K562 (cell line): ENCODE measurements around the gene HIF1A. TPM values are rescaled to one million over a fixed set of nuclear protein-coding genes. Genes with fewer than 3 reads are reported as not detected.

Source experiments
- ATAC-seq: fragments of 200-7000 bp; cut with Tn5 transposase; 3 replicates; pipeline ENCODE4 v1.9.1; 2020; ENCODE audit warnings: moderate library complexity
- BruUV-seq: library from RNA; stranded (reverse); fragments of 400-500 nt; replicated peaks from 2 replicates; lab custom pipeline; 2021; lab: Mats Ljungman, UMichigan
- CTCF ChIA-PET: fragments of 300-600 bp; formaldehyde crosslinking; extraction: SDS; loops from one replicate; lab custom pipeline; 2021; ENCODE audit warnings: low intra/inter-chr PET ratio; lab: Yijun Ruan, JAX
- POLR2A ChIA-PET: fragments of 300-600, 350-650 bp; sonication (Branson Sonifier 250); formaldehyde crosslinking; extraction: SDS; loops from one replicate; lab custom pipeline; 2021; ENCODE audit warnings: antibody characterized with exemption, inconsistent platforms; lab: Yijun Ruan, JAX
- DNase-seq, 4 experiments: peaks; one replicate each; pipeline versions ENCODE4 v3.0.0 to v3.0.0-alpha.2; 2011 to 2018; ENCODE audit warnings: low spot score in 3 of 4, mixed read lengths in 3 of 4; ENCODE audit errors: extremely low read depth in 1 of 4
- FAIRE-seq: peaks from 2 replicates; lab custom pipeline; 2011; peaks lifted over from hg19 to GRCh38; lab: Jason Lieb, UNC
- H2AFZ ChIP-seq: 2 replicates; pipeline ENCODE4 v1.6.0; 2011; ENCODE audit warnings: low read depth, low read length, control low read depth, inconsistent platforms
- H3K27ac ChIP-seq: fragments of 200-600 bp; 3 replicates; pipeline ENCODE4 v1.8.0; 2011; ENCODE audit warnings: low read depth, mild to moderate bottlenecking, control low read depth, inconsistent platforms, low read length, moderate library complexity, mixed read lengths; ENCODE audit errors: extremely low read depth
- H3K27me3 ChIP-seq, 2 experiments: fragments of 300-600 bp in 1 of 2; 2 replicates in 1 of 2; 3 replicates in 1 of 2; pipeline versions ENCODE4 v1.6.0 to v1.8.0; 2011; ENCODE audit warnings: inconsistent platforms in 2 of 2, low read length in 2 of 2, mild to moderate bottlenecking in 1 of 2, mixed read lengths in 1 of 2, moderate library complexity in 1 of 2; ENCODE audit not compliant: control insufficient read depth in 2 of 2, insufficient read depth in 2 of 2
- H3K36me3 ChIP-seq: fragments of 300-600 bp; 3 replicates; pipeline ENCODE4 v1.8.0; 2011; ENCODE audit warnings: mild to moderate bottlenecking, low read length, inconsistent platforms; ENCODE audit not compliant: control insufficient read depth, insufficient read depth
- H3K4me1 ChIP-seq, 2 experiments: fragments of 200-600 bp in 1 of 2; replicated peaks in 1 of 2; 2 replicates in 1 of 2; 3 replicates in 1 of 2; pipeline versions ENCODE4 v1.5.1 to v1.8.0; 2011; ENCODE audit warnings: inconsistent platforms in 2 of 2, low read length in 2 of 2, mild to moderate bottlenecking in 1 of 2, mixed read lengths in 1 of 2, moderate library complexity in 1 of 2; ENCODE audit not compliant: control insufficient read depth in 2 of 2, insufficient read depth in 2 of 2
- H3K4me2 ChIP-seq: 2 replicates; pipeline ENCODE4 v1.6.1; 2011; ENCODE audit warnings: low read length, control low read depth, inconsistent platforms, mixed read lengths; ENCODE audit not compliant: insufficient read depth
- H3K4me3 ChIP-seq: fragments of 200-600 bp; sonication (generic), shearing (Covaris generic); 2 replicates; pipeline ENCODE4 v1.5.1; 2016; ENCODE audit warnings: control low read depth, inconsistent platforms
- H3K79me2 ChIP-seq: fragments of 200-600 bp; 3 replicates; pipeline ENCODE4 v1.8.0; 2011; ENCODE audit warnings: low read length, inconsistent platforms; ENCODE audit not compliant: control insufficient read depth, insufficient read depth
- H3K9ac ChIP-seq, 2 experiments: 2 replicates each; pipeline versions ENCODE4 v1.6.0 to v1.6.1; 2011; ENCODE audit warnings: low read depth in 2 of 2, low read length in 2 of 2, control low read depth in 1 of 2, inconsistent platforms in 1 of 2, mild to moderate bottlenecking in 1 of 2, mixed read lengths in 1 of 2; ENCODE audit not compliant: insufficient read depth in 1 of 2
- H3K9me1 ChIP-seq: one replicate; pipeline ENCODE4 v1.6.0; 2011; ENCODE audit warnings: inconsistent platforms, mild to moderate bottlenecking, low read length, moderate library complexity; ENCODE audit not compliant: control insufficient read depth, insufficient read depth
- H3K9me3 ChIP-seq: replicated peaks from 2 replicates; pipeline ENCODE4 v1.5.1; 2011; ENCODE audit warnings: low read depth, low read length, inconsistent platforms; ENCODE audit not compliant: control insufficient read depth, insufficient read depth
- H4K20me1 ChIP-seq: replicated peaks from 2 replicates; pipeline ENCODE4 v1.6.1; 2011; ENCODE audit warnings: low read length, inconsistent platforms, mixed read lengths; ENCODE audit not compliant: control insufficient read depth, insufficient read depth
- CAMTA2 ChIP-seq: fragments of 250-450 bp; sonication (Bioruptor Pico); conservative IDR thresholded peaks from 2 replicates; pipeline ENCODE4 v1.5.1; 2022
- ELK1 ChIP-seq: sonication (generic); formaldehyde crosslinking; IDR thresholded peaks from 2 replicates; pipeline ENCODE4 v1.8.1; 2022; ENCODE audit warnings: missing genetic modification reagents
- ETV6 ChIP-seq, 3 experiments: fragments of 150-350 bp in 1 of 3; sonication (generic) in 1 of 3; formaldehyde crosslinking in 1 of 3; IDR thresholded peaks; 2 replicates each; pipeline versions ENCODE4 v1.6.1 to v1.8.0; 2014 to 2022; ENCODE audit warnings: borderline replicate concordance in 2 of 3, low read depth in 2 of 3, antibody characterized with exemption in 1 of 3, low read length in 1 of 3, mild to moderate bottlenecking in 1 of 3, missing genetic modification reagents in 1 of 3
- FOXA1 ChIP-seq: fragments of 450-650 bp; IDR thresholded peaks from 2 replicates; pipeline ENCODE4 v1.6.1; 2016; ENCODE audit warnings: mild to moderate bottlenecking, borderline replicate concordance
- HIVEP1 ChIP-seq: fragments of 250-450 bp; sonication (Bioruptor Pico); IDR thresholded peaks from 2 replicates; pipeline ENCODE4 v1.4.0; 2020; ENCODE audit warnings: mild to moderate bottlenecking
- HMG20B ChIP-seq: fragments of 250-450 bp; sonication (Bioruptor Pico); IDR thresholded peaks from 2 replicates; pipeline ENCODE4 v1.5.0; 2021; ENCODE audit warnings: mild to moderate bottlenecking
- THRA ChIP-seq: fragments of 450-650 bp; IDR thresholded peaks from 2 replicates; pipeline ENCODE4 v1.6.1; 2017; ENCODE audit warnings: mild to moderate bottlenecking, moderate library complexity
- ZNF253 ChIP-seq: fragments of 250-450 bp; sonication (Bioruptor Pico); conservative IDR thresholded peaks from 2 replicates; pipeline ENCODE4 v1.6.1; 2021; ENCODE audit warnings: mild to moderate bottlenecking
- ZNF583 ChIP-seq: fragments of 250-450 bp; sonication (Bioruptor Pico); IDR thresholded peaks from 2 replicates; pipeline ENCODE4 v1.4.0; 2020
- ZNF76 ChIP-seq: fragments of 250-450 bp; sonication (Bioruptor Pico); IDR thresholded peaks from 2 replicates; pipeline ENCODE4 v1.4.0; 2020; ENCODE audit warnings: mild to moderate bottlenecking, moderate library complexity, borderline replicate concordance
- ZNF77 ChIP-seq: fragments of 250-450 bp; sonication (Bioruptor Pico); IDR thresholded peaks from 2 replicates; pipeline ENCODE4 v1.5.0; 2020
- WGBS: fragments of 100-300 bp; shearing (Covaris generic); methylation state at CpG from one replicate; pipeline ENCODE4 v1.1.6; 2016; ENCODE audit warnings: low coverage, mixed read lengths; ENCODE audit not compliant: insufficient coverage; ENCODE audit errors: missing lambda C conversion rate; 5-methylcytosine and 5-hydroxymethylcytosine counted together
- in situ Hi-C: fragments of 300-500 bp; cut with MboI; formaldehyde crosslinking; loops from 4 replicates; pipeline ENCODE4 v1.15.0; 2018; ENCODE audit warnings: inconsistent platforms, mixed read lengths
- intact Hi-C: fragments of 100-400 bp; cut with micrococcal nuclease; formaldehyde crosslinking; loops from 2 replicates; pipeline ENCODE4 v1.14.2; 2022
- polyA plus RNA-seq, 8 experiments: library from polyadenylated mRNA; depleted of rRNA in 4 of 8; stranded (reverse) in 5 of 8; unstranded in 3 of 8; fragments of >200 nt; fragmentation: Nextera tagmentation in 2 of 8; fragmentation: Illumina TruSeq in 1 of 8; extraction: Ambion mirVana in 2 of 8; extraction: Trizol in 1 of 8; gene quantifications; 2 replicates each; pipeline versions ENCODE4 v1.2.1 to v1.2.3, GENCODE V29; 2011 to 2014; ENCODE audit warnings: inconsistent platforms in 1 of 8, missing spikeins in 1 of 8
- total RNA-seq, 7 experiments: library from RNA; depleted of rRNA in 6 of 7; stranded (reverse); fragments of >200 nt in 6 of 7; fragmentation: Illumina TruSeq in 2 of 7; extraction: Trizol in 2 of 7; gene quantifications; 2 replicates each; pipeline versions ENCODE4 v1.2.1 to v1.2.3, GENCODE V29; 2011 to 2021; ENCODE audit warnings: low replicate concordance in 1 of 7

Gene HIF1A
- total and polyA plus RNA-seq, 9 of the 15 experiments (the other 6 are each of a cell fraction or from before 2014, with no cell fraction given) = 5.9 to 35.3 (median 24.2) TPM

- no peaks in the 10 kb centered on the region for H3K9me3 ChIP-seq
- H3K4me2 ChIP-seq = no peak overlapping the region
- in situ Hi-C loops = no loop called here
- no peak overlapping the region for H3K4me3 ChIP-seq
- POLR2A ChIA-PET = no interaction called here
- TF ChIP-seq FOXA1 (no peak), THRA (no peak), HIVEP1 (CRISPR knock-in tag) (no peak), ELK1 (CRISPR knock-in tag) (no peak), HMG20B (CRISPR knock-in tag) (no peak), CAMTA2 (CRISPR knock-in tag) (no peak), ZNF253 (CRISPR knock-in tag) (no peak), ETV6 (IDR thresholded peaks at IDR 0.05; ENCODE audit: borderline replicate concordance in 1 of 2, low read depth in 2 of 2, low read length in 1 of 2) (no peak), ETV6 (CRISPR knock-in tag; IDR thresholded peaks at IDR 0.05; ENCODE audit: borderline replicate concordance) (no peak), ZNF583 (CRISPR knock-in tag) (no peak), ZNF76 (CRISPR knock-in tag) (no peak), ZNF77 (CRISPR knock-in tag) (no peak)
- TF ChIP-seq, all 486 proteins: peak for 0
- DNase-seq = no peak
- no peak overlapping the region for H3K9ac ChIP-seq
- H3K9me1 ChIP-seq = no peaks in the 10 kb centered on the region
- H3K27me3 ChIP-seq = 0 out of 5 replicates have a peak, but pooled peaks cover 0 to 3% of the 10 kb centered on the region in 2 experiments
- no peaks in the 10 kb centered on the region for H3K79me2 ChIP-seq
- CTCF ChIA-PET = no interaction called here
- no TSS peak for BruUV-seq
- 34% methylated on average over 5 of the region's 6 CpGs for WGBS
- H2AFZ ChIP-seq = no peak overlapping the region
- intact Hi-C loops = no loop called here
- no peak for FAIRE-seq
- H4K20me1 ChIP-seq = no peaks in the 10 kb centered on the region
- no peaks in the 10 kb centered on the region; a peak in 1 of 5 replicates for H3K4me1 ChIP-seq
- ATAC-seq = no peak
- H3K27ac ChIP-seq = no peak overlapping the region
- no peaks in the 10 kb centered on the region for H3K36me3 ChIP-seq
Measured at GRCh38 chr14:61661471-61662400, 33.6 kb upstream of the HIF1A start.
